IMR-90 (cell line): ENCODE measurements around the gene MALRD1. TPM values are rescaled to one million over a fixed set of nuclear protein-coding genes. Genes with fewer than 3 reads are reported as not detected.

Experiments
- ATAC-seq: fragments of 200-7000 bp; cut with Tn5 transposase; 2 replicates; pipeline ENCODE4 v1.9.1; 2020; ENCODE audit warnings: low read depth, mild to moderate bottlenecking, moderate library complexity
- BruUV-seq: library from RNA; stranded (reverse); fragments of 400-500 nt; replicated peaks from 2 replicates; lab custom pipeline; 2021; lab: Mats Ljungman, UMichigan
- CTCF ChIA-PET: fragments of 300-600 bp; formaldehyde crosslinking; extraction: SDS; loops from one replicate; lab custom pipeline; 2021; ENCODE audit warnings: antibody characterized with exemption; lab: Yijun Ruan, JAX
- POLR2A ChIA-PET: fragments of 300-600 bp; sonication (Branson Sonifier 250); formaldehyde crosslinking; loops from one replicate; lab custom pipeline; 2022; ENCODE audit warnings: antibody characterized with exemption; ENCODE audit not compliant: unreplicated experiment; lab: Charles Lee
- DNase-seq: peaks from one replicate; pipeline ENCODE4 v3.0.0; 2013
- H2AFZ ChIP-seq: replicated peaks from 2 replicates; pipeline ENCODE3; 2013; ENCODE audit warnings: low read length, mild to moderate bottlenecking; ENCODE audit not compliant: poor library complexity
- H2AK5ac ChIP-seq: 2 replicates; pipeline ENCODE4 v1.6.1; 2013; ENCODE audit warnings: low read depth, low read length, inconsistent platforms
- H2AK9ac ChIP-seq: replicated peaks from 2 replicates; pipeline ENCODE3; 2013; ENCODE audit warnings: mild to moderate bottlenecking, low read depth, low read length, moderate library complexity; ENCODE audit not compliant: poor library complexity
- H2BK120ac ChIP-seq: 2 replicates; pipeline ENCODE4 v1.6.1; 2013; ENCODE audit warnings: low read depth, low read length, inconsistent platforms
- H2BK15ac ChIP-seq: 3 replicates; pipeline ENCODE4 v1.6.1; 2013; ENCODE audit warnings: low read depth, low read length, inconsistent platforms
- H2BK20ac ChIP-seq: 2 replicates; pipeline ENCODE4 v1.6.1; 2013; ENCODE audit warnings: low read depth, mild to moderate bottlenecking, inconsistent platforms, low read length, moderate library complexity
- H2BK5ac ChIP-seq: 2 replicates; pipeline ENCODE4 v1.6.1; 2013; ENCODE audit warnings: mild to moderate bottlenecking, low read depth, low read length, inconsistent platforms; ENCODE audit not compliant: poor library complexity, severe bottlenecking
- H3K14ac ChIP-seq: replicated peaks from 2 replicates; pipeline ENCODE4 v1.6.1; 2013; ENCODE audit warnings: low read depth, low read length, inconsistent platforms
- H3K18ac ChIP-seq: 2 replicates; pipeline ENCODE4 v1.6.1; 2013; ENCODE audit warnings: low read depth, low read length, control low read depth
- H3K23ac ChIP-seq: 2 replicates; pipeline ENCODE4 v1.6.1; 2013; ENCODE audit warnings: low read depth, low read length, inconsistent platforms
- H3K27ac ChIP-seq: 2 replicates; pipeline ENCODE4 v1.5.1; 2013; ENCODE audit warnings: mild to moderate bottlenecking, control low read depth, low read length; ENCODE audit not compliant: insufficient read depth
- H3K27me3 ChIP-seq: 2 replicates; pipeline ENCODE4 v1.6.1; 2013; ENCODE audit warnings: low read length; ENCODE audit not compliant: control insufficient read depth, insufficient read depth
- H3K36me3 ChIP-seq: 2 replicates; pipeline ENCODE4 v1.6.1; 2013; ENCODE audit warnings: low read length, mixed read lengths; ENCODE audit not compliant: control insufficient read depth, insufficient read depth
- H3K4ac ChIP-seq: 2 replicates; pipeline ENCODE4 v1.6.1; 2013; ENCODE audit warnings: low read depth, low read length, inconsistent platforms
- H3K4me1 ChIP-seq: 2 replicates; pipeline ENCODE4 v1.6.1; 2013; ENCODE audit warnings: low read length, mixed read lengths; ENCODE audit not compliant: control insufficient read depth, insufficient read depth
- H3K4me2 ChIP-seq: 2 replicates; pipeline ENCODE4 v1.6.1; 2013; ENCODE audit warnings: low read depth, mild to moderate bottlenecking, control low read depth, low read length, moderate library complexity
- H3K4me3 ChIP-seq: 2 replicates; pipeline ENCODE4 v1.5.1; 2013; ENCODE audit warnings: low read depth, mild to moderate bottlenecking, control low read depth, low read length, moderate library complexity; ENCODE audit not compliant: insufficient read depth
- H3K56ac ChIP-seq: 2 replicates; pipeline ENCODE4 v1.6.1; 2013; ENCODE audit warnings: low read length, inconsistent platforms; ENCODE audit not compliant: insufficient read depth; ENCODE audit errors: extremely low read depth
- H3K79me1 ChIP-seq, 2 experiments: 2 replicates each; pipeline ENCODE4 v1.6.1; 2013; ENCODE audit warnings: low read length in 2 of 2, inconsistent platforms in 1 of 2, low read depth in 1 of 2
- H3K9ac ChIP-seq: 2 replicates; pipeline ENCODE4 v1.6.1; 2013; ENCODE audit warnings: low read depth, low read length, control low read depth
- H3K9me1 ChIP-seq: 2 replicates; pipeline ENCODE4 v1.6.1; 2013; ENCODE audit warnings: low read length, inconsistent platforms; ENCODE audit not compliant: insufficient read depth
- H3K9me3 ChIP-seq: 2 replicates; pipeline ENCODE4 v1.6.1; 2013; ENCODE audit warnings: low read length; ENCODE audit not compliant: control insufficient read depth, insufficient read depth
- H4K20me1 ChIP-seq: 2 replicates; pipeline ENCODE4 v1.6.1; 2013; ENCODE audit warnings: low read length, inconsistent platforms; ENCODE audit not compliant: insufficient read depth
- H4K5ac ChIP-seq: 2 replicates; pipeline ENCODE4 v1.6.1; 2013; ENCODE audit warnings: mild to moderate bottlenecking, low read depth, low read length, control low read depth
- H4K8ac ChIP-seq, 2 experiments: 2 replicates each; pipeline ENCODE4 v1.6.1; 2013; ENCODE audit warnings: low read depth in 2 of 2, low read length in 2 of 2, control low read depth in 1 of 2, inconsistent platforms in 1 of 2
- H4K91ac ChIP-seq: 2 replicates; pipeline ENCODE4 v1.6.1; 2013; ENCODE audit warnings: low read depth, low read length, inconsistent platforms; ENCODE audit not compliant: insufficient read depth
- BHLHE40 ChIP-seq: fragments of 150-350 bp; IDR thresholded peaks from 2 replicates; pipeline ENCODE4 v1.6.1; 2016; ENCODE audit warnings: mild to moderate bottlenecking, low read depth, low read length
- CEBPB ChIP-seq: IDR thresholded peaks from 2 replicates; pipeline ENCODE4 v1.6.1; 2012; ENCODE audit warnings: low read depth, low read length, improper control_type of control experiment
- CHD1 ChIP-seq: IDR thresholded peaks from 2 replicates; pipeline ENCODE4 v1.6.1; 2012; ENCODE audit warnings: low read depth, low read length, improper control_type of control experiment
- CTCF ChIP-seq: conservative IDR thresholded peaks from 2 replicates; pipeline ENCODE4 v1.5.1; 2012; ENCODE audit warnings: mild to moderate bottlenecking, low read depth, low read length, improper control_type of control experiment
- FOS ChIP-seq: fragments of 150-350 bp; IDR thresholded peaks from 2 replicates; pipeline ENCODE4 v1.6.1; 2016; ENCODE audit warnings: low read depth, low read length
- MAFK ChIP-seq: IDR thresholded peaks from 2 replicates; pipeline ENCODE4 v1.6.1; 2012; ENCODE audit warnings: low read depth, low read length, improper control_type of control experiment
- MAZ ChIP-seq: IDR thresholded peaks from 2 replicates; pipeline ENCODE4 v1.6.1; 2012; ENCODE audit warnings: low read depth, mild to moderate bottlenecking, low read length, improper control_type of control experiment, moderate library complexity, borderline replicate concordance
- MXI1 ChIP-seq: IDR thresholded peaks from 2 replicates; pipeline ENCODE4 v1.6.1; 2012; ENCODE audit warnings: low read depth, mild to moderate bottlenecking, low read length, moderate library complexity, borderline replicate concordance
- NFE2L2 ChIP-seq: fragments of 150-350 bp; IDR thresholded peaks from 2 replicates; pipeline ENCODE4 v1.6.1; 2016; ENCODE audit warnings: low read depth, mild to moderate bottlenecking, low read length
- POLR2A ChIP-seq: IDR thresholded peaks from 2 replicates; pipeline ENCODE4 v1.6.1; 2012; ENCODE audit warnings: mild to moderate bottlenecking, low read depth, low read length
- RAD21 ChIP-seq: IDR thresholded peaks from 2 replicates; pipeline ENCODE4 v1.6.1; 2012; ENCODE audit warnings: low read length, improper control_type of control experiment
- RCOR1 ChIP-seq: IDR thresholded peaks from 2 replicates; pipeline ENCODE4 v1.6.1; 2012; ENCODE audit warnings: mild to moderate bottlenecking, low read length, improper control_type of control experiment; ENCODE audit not compliant: insufficient replicate concordance
- RFX5 ChIP-seq: IDR thresholded peaks from 2 replicates; pipeline ENCODE4 v1.8.0; 2012; ENCODE audit warnings: low read depth, mild to moderate bottlenecking, low read length, moderate library complexity
- SMC3 ChIP-seq: fragments of 150-350 bp; IDR thresholded peaks from 2 replicates; pipeline ENCODE4 v1.6.1; 2016; ENCODE audit warnings: low read depth, mild to moderate bottlenecking, antibody characterized with exemption, low read length, moderate library complexity
- WGBS, 2 experiments: methylation state at CpG; one replicate each; pipeline versions ENCODE4 v1.1.5 to v1.1.7; 2013; ENCODE audit warnings: missing lambda C conversion rate in 2 of 2; ENCODE audit not compliant: insufficient read length in 1 of 2; ENCODE audit errors: extremely low coverage in 2 of 2; 5-methylcytosine and 5-hydroxymethylcytosine counted together
- dilution Hi-C: fragments of 300-500 bp; cut with HindIII; formaldehyde crosslinking; loops from one replicate; pipeline ENCODE4 v1.14.3; 2018; ENCODE audit warnings: low sequenced_read_pairs; ENCODE audit not compliant: unreplicated experiment
- in situ Hi-C: fragments of 300-500 bp; cut with MboI; formaldehyde crosslinking; loops from 3 replicates; pipeline ENCODE4 v1.14.3; 2019; ENCODE audit warnings: low sequenced_read_pairs, inconsistent platforms, mixed read lengths
- intact Hi-C: fragments of 100-400 bp; cut with micrococcal nuclease; formaldehyde crosslinking; loops from 2 replicates; pipeline ENCODE4 v1.10.0; 2022
- polyA plus RNA-seq, 3 experiments: library from polyadenylated mRNA; depleted of rRNA; stranded (reverse); fragments of >200 nt; gene quantifications; 2 replicates each; pipeline ENCODE4 v1.2.3, GENCODE V29; 2012; ENCODE audit warnings: low replicate concordance in 1 of 3
- total RNA-seq: library from RNA; depleted of rRNA; stranded (reverse); fragments of >200 nt; gene quantifications from 2 replicates; pipeline ENCODE4 v1.2.3, GENCODE V29; 2012
- TF ChIP-seq, protein P1 (sequence below): fragments of 150-350 bp; IDR thresholded peaks from 2 replicates; pipeline ENCODE4 v1.6.1; 2016; ENCODE audit warnings: low read depth, mild to moderate bottlenecking, low read length, moderate library complexity, borderline replicate concordance
- TF ChIP-seq, protein P2 (sequence below): fragments of 150-350 bp; IDR thresholded peaks from 2 replicates; pipeline ENCODE4 v1.6.1; 2017; ENCODE audit warnings: mild to moderate bottlenecking, antibody characterized with exemption, low read length, low read depth

Gene MALRD1
- total and polyA plus RNA-seq, 2 of the 4 experiments (the other 2 are of a cell fraction) = 0.34 to 1.1 TPM

DNA sequence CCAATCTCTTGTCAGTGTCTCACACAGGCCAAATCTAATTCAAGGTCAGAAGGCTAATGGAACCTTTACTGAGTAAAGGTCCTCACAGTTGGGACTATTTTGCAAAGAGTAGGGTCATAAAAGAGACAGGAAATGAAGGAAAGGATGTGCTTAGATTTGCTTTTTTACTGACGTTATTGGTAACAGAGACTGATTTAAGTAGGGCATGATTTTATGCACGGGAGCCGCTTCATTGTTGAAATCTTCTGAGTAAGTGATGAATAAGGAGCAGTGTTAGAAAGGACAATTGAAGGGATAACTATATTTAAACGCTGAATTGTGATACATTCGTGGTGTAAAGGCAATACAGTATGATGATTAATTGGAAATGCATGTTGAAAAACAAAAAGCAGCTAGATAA is 261.5 kb downstream of the MALRD1 start:
- dilution Hi-C loops = no loop called here
- Histone ChIP-seq H2BK5ac (no peak overlapping the region), H3K56ac (no peak overlapping the region), H3K9me3 (no peaks in the 10 kb centered on the region), H3K4me1 (no peaks in the 10 kb centered on the region; the same call in 1 of the 2 replicates), H2AFZ (peak overlapping the region; percentile 61), H4K20me1 (no peaks in the 10 kb centered on the region), H3K4me2 (peak overlapping the region; percentile 16; the same call in 1 of the 2 replicates), H3K23ac (peak overlapping the region; percentile 54; the same call in 1 of the 2 replicates), H3K4me3 (no peak overlapping the region), H4K8ac (0 out of 4 replicates have a peak overlapping the region, but pooled peaks of 1 of the 2 experiments have one; percentile 26), H2AK9ac (no peak overlapping the region), H4K5ac (no peak overlapping the region; the same call in 1 of the 2 replicates), H3K9ac (no peak overlapping the region), H2BK20ac (no peak overlapping the region; the same call in 1 of the 2 replicates), H4K91ac (no peak overlapping the region), H3K14ac (peak overlapping the region; percentile 73; the same call in 1 of the 2 replicates), H3K4ac (peak overlapping the region; percentile 45; the same call in 1 of the 2 replicates), H3K79me1 (no peaks in the 10 kb centered on the region), H3K9me1 (no peaks in the 10 kb centered on the region), H2BK15ac (no peak overlapping the region), H2BK120ac (0 out of 2 replicates have a peak overlapping the region, but pooled peaks have one; percentile 39), H3K27me3 (no peaks in the 10 kb centered on the region), H3K18ac (no peak overlapping the region), H3K36me3 (no peaks in the 10 kb centered on the region), H3K27ac (no peak overlapping the region), H2AK5ac (no peak overlapping the region)
- TF ChIP-seq RCOR1 (no peak), CHD1 (no peak), CEBPB (no peak), MAFK (no peak), FOS (no peak), MAZ (no peak), MXI1 (no peak), NFE2L2 (no peak), RFX5 (no peak), BHLHE40 (no peak), SMC3 (no peak), CTCF (no peak), POLR2A (no peak), RAD21 (no peak)
- TF ChIP-seq, protein P1, sequence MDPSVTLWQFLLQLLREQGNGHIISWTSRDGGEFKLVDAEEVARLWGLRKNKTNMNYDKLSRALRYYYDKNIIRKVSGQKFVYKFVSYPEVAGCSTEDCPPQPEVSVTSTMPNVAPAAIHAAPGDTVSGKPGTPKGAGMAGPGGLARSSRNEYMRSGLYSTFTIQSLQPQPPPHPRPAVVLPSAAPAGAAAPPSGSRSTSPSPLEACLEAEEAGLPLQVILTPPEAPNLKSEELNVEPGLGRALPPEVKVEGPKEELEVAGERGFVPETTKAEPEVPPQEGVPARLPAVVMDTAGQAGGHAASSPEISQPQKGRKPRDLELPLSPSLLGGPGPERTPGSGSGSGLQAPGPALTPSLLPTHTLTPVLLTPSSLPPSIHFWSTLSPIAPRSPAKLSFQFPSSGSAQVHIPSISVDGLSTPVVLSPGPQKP = no peak
- TF ChIP-seq, protein P2, sequence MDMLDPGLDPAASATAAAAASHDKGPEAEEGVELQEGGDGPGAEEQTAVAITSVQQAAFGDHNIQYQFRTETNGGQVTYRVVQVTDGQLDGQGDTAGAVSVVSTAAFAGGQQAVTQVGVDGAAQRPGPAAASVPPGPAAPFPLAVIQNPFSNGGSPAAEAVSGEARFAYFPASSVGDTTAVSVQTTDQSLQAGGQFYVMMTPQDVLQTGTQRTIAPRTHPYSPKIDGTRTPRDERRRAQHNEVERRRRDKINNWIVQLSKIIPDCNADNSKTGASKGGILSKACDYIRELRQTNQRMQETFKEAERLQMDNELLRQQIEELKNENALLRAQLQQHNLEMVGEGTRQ = no peak
- DNase-seq (peak; percentile 7), ATAC-seq (no peak)
- in situ Hi-C loops = no loop called here
- 22% methylated on average over 5 of the region's 5 CpGs; no CpG with 5 or more reads in 1 of the 2 experiments for WGBS, 2 experiments
- intact Hi-C loops = no loop called here
- CTCF ChIA-PET = no interaction called here
- POLR2A ChIA-PET = no interaction called here
- BruUV-seq = no TSS peak
